ENCODE results near the gene ASB8.
A peak's percentile ranks its signal among the peaks of the same experiment; 100 is the strongest.

- peak in 1 of 2 donors; percentile 27 for TF ChIP-seq POLR2A (IDR thresholded peaks at IDR 0.05)
- peak in 8 of 12 donors; percentile 7 to 65 (median 36) for TF ChIP-seq CTCF (IDR thresholded peaks at IDR 0.05)
These were observed 26.0 kb upstream of the ASB8 start, which contains the start of gene CCDC184 for GRCh38 chr12:48183091-48183875.

Data from heart left ventricle (tissue), 13 donors.